Calu3 (cell line): ENCODE results near the gene STING1. TPM values are rescaled to one million over a fixed set of nuclear protein-coding genes. Genes with fewer than 3 reads are reported as not detected.
"Not testable (repeated sequence)": the region's sequence is repeated elsewhere in the genome, so short reads cannot be mapped to it uniquely, and the experiment has no call there.

Experiments used
- BruUV-seq: library from RNA; stranded (reverse); fragments of 400-500 nt; replicated peaks from 2 replicates; lab custom pipeline; 2021; lab: Mats Ljungman, UMichigan
- CTCF ChIA-PET: fragments of 300-600 bp; sonication (Branson Sonifier 250); formaldehyde crosslinking; loops from one replicate; lab custom pipeline; 2022; ENCODE audit warnings: antibody characterized with exemption; lab: Charles Lee
- DNase-seq: peaks from one replicate; pipeline ENCODE4 v3.0.0; 2022
- H3K27ac Mint-ChIP-seq: one replicate; pipeline ENCODE4 v1.8.0; 2022; ENCODE audit warnings: mixed read lengths; ENCODE audit not compliant: unreplicated experiment
- H3K27me3 Mint-ChIP-seq: one replicate; pipeline ENCODE4 v1.8.0; 2022; ENCODE audit warnings: mixed read lengths; ENCODE audit not compliant: unreplicated experiment
- H3K36me3 Mint-ChIP-seq: one replicate; pipeline ENCODE4 v1.8.0; 2022; ENCODE audit warnings: mild to moderate bottlenecking, moderate library complexity, mixed read lengths; ENCODE audit not compliant: insufficient read depth, unreplicated experiment
- H3K4me1 Mint-ChIP-seq: one replicate; pipeline ENCODE4 v1.8.0; 2022; ENCODE audit warnings: mild to moderate bottlenecking, low read depth, mixed read lengths; ENCODE audit not compliant: unreplicated experiment
- H3K4me3 Mint-ChIP-seq: one replicate; pipeline ENCODE4 v1.8.0; 2022; ENCODE audit warnings: mild to moderate bottlenecking, low read depth, moderate library complexity, mixed read lengths; ENCODE audit not compliant: unreplicated experiment
- H3K9me3 Mint-ChIP-seq: one replicate; pipeline ENCODE4 v1.8.0; 2022; ENCODE audit warnings: low read depth, mixed read lengths; ENCODE audit not compliant: unreplicated experiment
- CTCF ChIP-seq: fragments of 200-600 bp; IDR thresholded peaks from one replicate; pipeline ENCODE4 v1.8.0; 2022; ENCODE audit warnings: antibody characterized with exemption; ENCODE audit not compliant: unreplicated experiment
- intact Hi-C: fragments of 100-400 bp; cut with micrococcal nuclease; formaldehyde crosslinking; loops from one replicate; pipeline ENCODE4 v1.10.0; 2022; ENCODE audit not compliant: unreplicated experiment
- total RNA-seq: library from RNA; stranded (reverse); gene quantifications from 2 replicates; pipeline ENCODE4 v1.2.3, GENCODE V29; 2022

The STING1 gene
- total RNA-seq, 1 experiment from 2014 or later = 34.1 TPM

- no peak for TF ChIP-seq CTCF
- no peak for DNase-seq
- Mint-ChIP-seq H3K27ac (no peak overlapping the region), H3K4me3 (no peak overlapping the region), H3K9me3 (no peaks in the 10 kb centered on the region), H3K36me3 (no peaks in the 10 kb centered on the region), H3K4me1 (peaks cover 11% of the 10 kb centered on the region), H3K27me3 (no peaks in the 10 kb centered on the region)
- BruUV-seq = no TSS peak
- CTCF ChIA-PET = no interaction called here
- intact Hi-C loops = no loop called here
Observed at GRCh38 chr5:139488260-139488659, 5.7 kb upstream of the STING1 start.

GRCh38 chr5:139486201-139486600 is 3.6 kb upstream of the STING1 start:
- no peak overlapping the region for H3K27ac Mint-ChIP-seq
- intact Hi-C loops = no loop called here
- TF ChIP-seq CTCF = no peak
- DNase-seq = no peak
- CTCF ChIA-PET = no interaction called here
- peaks cover 17% of the 10 kb centered on the region for H3K4me1 Mint-ChIP-seq
- H3K9me3 Mint-ChIP-seq = no peaks in the 10 kb centered on the region
- H3K4me3 Mint-ChIP-seq = no peak overlapping the region
- peaks cover 13% of the 10 kb centered on the region for H3K36me3 Mint-ChIP-seq
- no peaks in the 10 kb centered on the region for H3K27me3 Mint-ChIP-seq
- BruUV-seq = no TSS peak

GRCh38 chr5:139482890-139483208 is 291 bp upstream of the STING1 start:
- H3K36me3 Mint-ChIP-seq = peaks cover 13% of the 10 kb centered on the region
- H3K9me3 Mint-ChIP-seq, H3K27me3 Mint-ChIP-seq, DNase-seq, BruUV-seq, intact Hi-C loops: not testable (repeated sequence)
- H3K4me1 Mint-ChIP-seq = peaks cover 17% of the 10 kb centered on the region
- peak overlapping the region; percentile 54 for H3K4me3 Mint-ChIP-seq
- peak overlapping the region; percentile 89 for H3K27ac Mint-ChIP-seq
- CTCF ChIA-PET = interaction anchor here (1.3 to 1.9 kb wide), 6 partner anchors 10 to 60 kb away, joined by 4 to 12 read pairs (median 6); partner anchors contain the start of genes DNAJC18 and ECSCR

GRCh38 chr5:139481580-139482049 is 943 bp downstream of the STING1 start:
- H3K9me3 Mint-ChIP-seq = no peaks in the 10 kb centered on the region
- no peaks in the 10 kb centered on the region for H3K27me3 Mint-ChIP-seq
- H3K4me3 Mint-ChIP-seq = peak overlapping the region; percentile 54
- intact Hi-C loops = no loop called here
- no peak for TF ChIP-seq CTCF
- peak; percentile 25 for DNase-seq
- peak overlapping the region; percentile 89 for H3K27ac Mint-ChIP-seq
- peaks cover 13% of the 10 kb centered on the region for H3K36me3 Mint-ChIP-seq
- BruUV-seq = no TSS peak
- peaks cover 17% of the 10 kb centered on the region for H3K4me1 Mint-ChIP-seq
- CTCF ChIA-PET = interaction anchor here (0.5 to 2.0 kb wide), 9 partner anchors 12 to 162 kb away, joined by 3 to 15 read pairs (median 6); partner anchors contain the start of genes DNAJC18 and ECSCR

GRCh38 chr5:139481122-139481533 is 1.4 kb downstream of the STING1 start:
- Mint-ChIP-seq H3K4me3 (peak overlapping the region; percentile 54), H3K27ac (no peak overlapping the region), H3K9me3 (no peaks in the 10 kb centered on the region), H3K36me3 (peaks cover 13% of the 10 kb centered on the region), H3K4me1 (peaks cover 17% of the 10 kb centered on the region), H3K27me3 (no peaks in the 10 kb centered on the region)
- TF ChIP-seq CTCF = no peak
- DNase-seq = no peak
- CTCF ChIA-PET = interaction anchor here (1.9 to 2.0 kb wide), 2 partner anchors 14 to 32 kb away, joined by 12 to 15 read pairs; no protein-coding TSS in a partner anchor
- BruUV-seq = no TSS peak
- intact Hi-C loops = no loop called here

- BruUV-seq, H3K9me3 Mint-ChIP-seq, H3K4me3 Mint-ChIP-seq, H3K27me3 Mint-ChIP-seq, H3K27ac Mint-ChIP-seq, DNase-seq, CTCF ChIA-PET, intact Hi-C loops: not testable (repeated sequence)
- Mint-ChIP-seq H3K4me1 (peaks cover 17% of the 10 kb centered on the region), H3K36me3 (peaks cover 13% of the 10 kb centered on the region)
Observed at GRCh38 chr5:139479729-139480128, 2.8 kb downstream of the STING1 start.

GRCh38 chr5:139478657-139479423 is 3.7 kb downstream of the STING1 start:
- Mint-ChIP-seq H3K36me3 (peaks cover 13% of the 10 kb centered on the region), H3K4me1 (peaks cover 17% of the 10 kb centered on the region)
- DNase-seq, H3K27ac Mint-ChIP-seq, BruUV-seq, H3K27me3 Mint-ChIP-seq, H3K9me3 Mint-ChIP-seq, CTCF ChIA-PET, intact Hi-C loops, H3K4me3 Mint-ChIP-seq: not testable (repeated sequence)
